Caco-2 (cell line): ENCODE results near the gene SCGB3A1. TPM values are rescaled to one million over a fixed set of nuclear protein-coding genes. Genes with fewer than 3 reads are reported as not detected.

ENCODE experiments used
- BruUV-seq: library from RNA; stranded (reverse); fragments of 400-500 nt; replicated peaks from 2 replicates; lab custom pipeline; 2021; lab: Mats Ljungman, UMichigan
- CTCF ChIA-PET: fragments of 300-600 bp; sonication (Branson Sonifier 250); formaldehyde crosslinking; loops from one replicate; lab custom pipeline; 2022; ENCODE audit warnings: antibody characterized with exemption; lab: Charles Lee
- POLR2A ChIA-PET: fragments of 300-600 bp; sonication (Branson Sonifier 250); formaldehyde crosslinking; loops from one replicate; lab custom pipeline; 2022; ENCODE audit warnings: antibody characterized with exemption; lab: Charles Lee
- DNase-seq, 2 experiments: peaks; one replicate each; pipeline versions ENCODE4 v3.0.0 to v3.0.0-alpha.2; 2020 to 2022
- H3K27me3 ChIP-seq: replicated peaks from 2 replicates; pipeline ENCODE4 v1.6.0; 2011; ENCODE audit warnings: low read length; ENCODE audit not compliant: control insufficient read depth, insufficient read depth
- H3K36me3 ChIP-seq: 2 replicates; pipeline ENCODE4 v1.5.1; 2011; ENCODE audit warnings: low read length; ENCODE audit not compliant: control insufficient read depth, insufficient read depth
- H3K4me1 ChIP-seq: fragments of 250-450 bp; sonication (Bioruptor Pico); 2 replicates; pipeline ENCODE4 v1.5.1; 2020; ENCODE audit warnings: mild to moderate bottlenecking
- H3K4me3 ChIP-seq: 2 replicates; pipeline ENCODE4 v1.5.1; 2011; ENCODE audit warnings: low read depth, mild to moderate bottlenecking, control low read depth, low read length
- H3K9me3 ChIP-seq: fragments of 250-450 bp; sonication (Bioruptor Pico); 2 replicates; pipeline ENCODE4 v1.5.1; 2020; ENCODE audit warnings: mild to moderate bottlenecking, moderate library complexity
- H3K27ac Mint-ChIP-seq: one replicate; pipeline ENCODE4 v1.8.0; 2022; ENCODE audit warnings: mixed read lengths; ENCODE audit not compliant: unreplicated experiment
- H3K27me3 Mint-ChIP-seq: one replicate; pipeline ENCODE4 v1.8.0; 2022; ENCODE audit warnings: mixed read lengths; ENCODE audit not compliant: insufficient read depth, unreplicated experiment
- H3K36me3 Mint-ChIP-seq: one replicate; pipeline ENCODE4 v1.8.0; 2022; ENCODE audit warnings: mild to moderate bottlenecking, mixed read lengths; ENCODE audit not compliant: insufficient read depth, unreplicated experiment
- H3K4me1 Mint-ChIP-seq: one replicate; pipeline ENCODE4 v1.8.0; 2022; ENCODE audit warnings: low read depth, mixed read lengths; ENCODE audit not compliant: unreplicated experiment
- H3K4me3 Mint-ChIP-seq: one replicate; pipeline ENCODE4 v1.8.0; 2022; ENCODE audit warnings: mild to moderate bottlenecking, moderate library complexity, mixed read lengths; ENCODE audit not compliant: unreplicated experiment
- H3K9me3 Mint-ChIP-seq: one replicate; pipeline ENCODE4 v1.8.0; 2022; ENCODE audit warnings: mixed read lengths; ENCODE audit not compliant: unreplicated experiment
- CTCF ChIP-seq, 2 experiments: fragments of 200-600 bp in 1 of 2; IDR thresholded peaks; 1 replicate in 1 of 2; 2 replicates in 1 of 2; pipeline versions ENCODE4 v1.5.1 to v1.8.0; 2011 to 2022; ENCODE audit warnings: antibody characterized with exemption in 1 of 2, control low read depth in 1 of 2, inconsistent platforms in 1 of 2, low read depth in 1 of 2, low read length in 1 of 2, mild to moderate bottlenecking in 1 of 2, moderate library complexity in 1 of 2; ENCODE audit not compliant: insufficient read depth in 1 of 2, severe bottlenecking in 1 of 2, unreplicated experiment in 1 of 2
- intact Hi-C: fragments of 100-400 bp; cut with micrococcal nuclease; formaldehyde crosslinking; loops from one replicate; pipeline ENCODE4 v1.10.0; 2022; ENCODE audit not compliant: unreplicated experiment
- total RNA-seq: library from RNA; stranded (reverse); gene quantifications from 2 replicates; pipeline ENCODE4 v1.2.3, GENCODE V29; 2022

SCGB3A1 gene
- total RNA-seq, 1 experiment from 2014 or later = not detected

DNA sequence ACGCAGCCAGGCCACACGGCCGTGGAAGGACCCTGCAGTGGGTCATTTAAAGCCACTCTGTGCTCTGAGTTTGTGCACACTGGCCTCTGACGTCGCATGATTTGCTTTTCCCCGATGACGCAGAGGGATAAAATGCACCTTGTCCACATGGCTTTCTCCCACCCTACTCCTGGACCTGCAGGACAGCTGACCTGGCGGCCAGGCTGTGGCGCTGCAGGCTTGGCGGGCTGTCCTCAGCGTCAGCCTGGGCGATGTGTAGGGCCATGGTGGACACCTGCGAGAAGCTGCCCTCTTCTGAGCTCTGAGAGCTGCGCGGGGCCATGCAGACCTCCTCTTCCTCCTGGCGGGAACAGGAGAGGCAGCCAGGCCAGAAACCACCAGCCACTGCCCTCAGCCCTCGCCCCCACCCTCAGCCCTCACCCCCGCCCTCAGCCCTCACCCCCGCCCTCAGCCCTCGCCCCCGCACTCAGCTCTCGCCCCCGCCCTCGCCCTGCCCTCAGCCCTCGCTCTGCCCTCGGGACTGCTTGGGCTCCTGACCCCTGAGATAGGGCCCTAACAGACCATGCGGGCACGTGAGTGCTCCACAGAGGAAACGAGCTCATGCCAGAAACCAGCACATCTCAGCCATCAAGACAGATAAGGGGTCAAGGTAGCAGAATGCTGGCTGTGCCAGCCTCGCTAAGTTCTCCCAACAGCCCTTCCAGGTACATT is 20.0 kb upstream of the SCGB3A1 start:
- CTCF ChIA-PET = interaction anchor here (0.5 to 0.6 kb wide), 3 partner anchors 44 to 318 kb away, joined by 3 to 11 read pairs (median 4); no protein-coding TSS in a partner anchor
- no peak for TF ChIP-seq CTCF (IDR thresholded peaks at IDR 0.05; ENCODE audit: insufficient read depth in 1 of 2, low read depth in 1 of 2, low read length in 1 of 2, severe bottlenecking in 1 of 2, unreplicated experiment in 1 of 2)
- H3K27me3 Mint-ChIP-seq = peaks cover 3% of the 10 kb centered on the region
- Histone ChIP-seq H3K4me1 (peaks cover 8% of the 10 kb centered on the region; the same call in 1 of the 2 replicates), H3K9me3 (no peaks in the 10 kb centered on the region), H3K36me3 (no peaks in the 10 kb centered on the region), H3K27me3 (no peaks in the 10 kb centered on the region), H3K4me3 (no peak overlapping the region)
- DNase-seq = no peak
- H3K27ac Mint-ChIP-seq = no peak overlapping the region
- BruUV-seq = no TSS peak
- H3K4me3 Mint-ChIP-seq = no peak overlapping the region
- POLR2A ChIA-PET = no interaction called here
- no peaks in the 10 kb centered on the region for H3K9me3 Mint-ChIP-seq
- no peaks in the 10 kb centered on the region for H3K4me1 Mint-ChIP-seq
- intact Hi-C loops = loop anchor here (2.0 kb wide), 1 partner anchor 60 kb away; no protein-coding TSS in a partner anchor
- H3K36me3 Mint-ChIP-seq = no peaks in the 10 kb centered on the region

GRCh38 chr5:180609817-180610550 is 18.7 kb upstream of the SCGB3A1 start:
- H3K9me3 Mint-ChIP-seq = no peaks in the 10 kb centered on the region
- no TSS peak for BruUV-seq
- CTCF ChIA-PET = no interaction called here
- no peak overlapping the region for H3K4me3 Mint-ChIP-seq
- intact Hi-C loops = loop anchor here (2.0 kb wide), 1 partner anchor 61 kb away; no protein-coding TSS in a partner anchor
- no peak for DNase-seq
- no peak overlapping the region for H3K27ac Mint-ChIP-seq
- H3K9me3 ChIP-seq = no peaks in the 10 kb centered on the region
- TF ChIP-seq CTCF (IDR thresholded peaks at IDR 0.05; ENCODE audit: insufficient read depth in 1 of 2, low read depth in 1 of 2, low read length in 1 of 2, severe bottlenecking in 1 of 2, unreplicated experiment in 1 of 2) = no peak
- POLR2A ChIA-PET = no interaction called here
- H3K36me3 ChIP-seq = no peaks in the 10 kb centered on the region
- peaks cover 3% of the 10 kb centered on the region for H3K27me3 Mint-ChIP-seq
- H3K27me3 ChIP-seq = no peaks in the 10 kb centered on the region
- H3K4me3 ChIP-seq = no peak overlapping the region
- peaks cover 8% of the 10 kb centered on the region; the same call in 1 of the 2 replicates for H3K4me1 ChIP-seq
- H3K4me1 Mint-ChIP-seq = no peaks in the 10 kb centered on the region
- no peaks in the 10 kb centered on the region for H3K36me3 Mint-ChIP-seq

GRCh38 chr5:180609386-180609785 is 18.1 kb upstream of the SCGB3A1 start:
- DNase-seq = no peak
- H3K4me3 ChIP-seq = no peak overlapping the region
- POLR2A ChIA-PET = no interaction called here
- H3K27me3 ChIP-seq = no peaks in the 10 kb centered on the region
- peaks cover 1% of the 10 kb centered on the region for H3K27me3 Mint-ChIP-seq
- H3K36me3 ChIP-seq = no peaks in the 10 kb centered on the region
- H3K36me3 Mint-ChIP-seq = no peaks in the 10 kb centered on the region
- H3K4me1 ChIP-seq = peaks cover 8% of the 10 kb centered on the region; the same call in 1 of the 2 replicates
- H3K9me3 ChIP-seq = no peaks in the 10 kb centered on the region
- no peak for TF ChIP-seq CTCF (IDR thresholded peaks at IDR 0.05; ENCODE audit: insufficient read depth in 1 of 2, low read depth in 1 of 2, low read length in 1 of 2, severe bottlenecking in 1 of 2, unreplicated experiment in 1 of 2)
- H3K4me3 Mint-ChIP-seq = no peak overlapping the region
- no peaks in the 10 kb centered on the region for H3K4me1 Mint-ChIP-seq
- intact Hi-C loops = no loop called here
- BruUV-seq = no TSS peak
- no peaks in the 10 kb centered on the region for H3K9me3 Mint-ChIP-seq
- CTCF ChIA-PET = no interaction called here
- H3K27ac Mint-ChIP-seq = no peak overlapping the region
